ENCODE data around the gene SPIB.

The SPIB gene

DNA sequence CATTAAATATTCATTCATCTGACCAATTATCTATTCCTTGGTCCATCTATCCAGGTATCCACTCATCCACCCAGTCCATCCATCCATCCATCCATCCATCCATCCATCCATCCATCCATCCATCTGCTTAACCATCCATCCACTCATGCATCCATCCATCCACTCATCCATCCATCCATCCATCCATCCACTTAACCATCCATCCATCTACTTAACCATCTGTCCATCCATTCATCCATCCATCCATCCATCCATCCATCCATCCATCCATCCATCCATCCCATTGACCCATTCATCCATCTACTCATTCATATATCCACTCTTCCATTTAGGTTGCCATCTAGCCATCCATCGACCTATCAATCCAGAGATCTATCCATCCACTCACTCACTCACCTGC is 25.3 kb downstream of the SPIB start:
- H3K4me3 ChIP-seq (ENCODE audit: control insufficient read depth, low read depth, low read length) = no peak overlapping the region
- TF ChIP-seq, protein P1, sequence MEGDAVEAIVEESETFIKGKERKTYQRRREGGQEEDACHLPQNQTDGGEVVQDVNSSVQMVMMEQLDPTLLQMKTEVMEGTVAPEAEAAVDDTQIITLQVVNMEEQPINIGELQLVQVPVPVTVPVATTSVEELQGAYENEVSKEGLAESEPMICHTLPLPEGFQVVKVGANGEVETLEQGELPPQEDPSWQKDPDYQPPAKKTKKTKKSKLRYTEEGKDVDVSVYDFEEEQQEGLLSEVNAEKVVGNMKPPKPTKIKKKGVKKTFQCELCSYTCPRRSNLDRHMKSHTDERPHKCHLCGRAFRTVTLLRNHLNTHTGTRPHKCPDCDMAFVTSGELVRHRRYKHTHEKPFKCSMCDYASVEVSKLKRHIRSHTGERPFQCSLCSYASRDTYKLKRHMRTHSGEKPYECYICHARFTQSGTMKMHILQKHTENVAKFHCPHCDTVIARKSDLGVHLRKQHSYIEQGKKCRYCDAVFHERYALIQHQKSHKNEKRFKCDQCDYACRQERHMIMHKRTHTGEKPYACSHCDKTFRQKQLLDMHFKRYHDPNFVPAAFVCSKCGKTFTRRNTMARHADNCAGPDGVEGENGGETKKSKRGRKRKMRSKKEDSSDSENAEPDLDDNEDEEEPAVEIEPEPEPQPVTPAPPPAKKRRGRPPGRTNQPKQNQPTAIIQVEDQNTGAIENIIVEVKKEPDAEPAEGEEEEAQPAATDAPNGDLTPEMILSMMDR (IDR thresholded peaks at IDR 0.05; ENCODE audit: control insufficient read depth, insufficient read depth, low read depth, low read length, missing control alignments) = no peak
- DNase-seq (ENCODE audit: low read depth) = no peak

DNA sequence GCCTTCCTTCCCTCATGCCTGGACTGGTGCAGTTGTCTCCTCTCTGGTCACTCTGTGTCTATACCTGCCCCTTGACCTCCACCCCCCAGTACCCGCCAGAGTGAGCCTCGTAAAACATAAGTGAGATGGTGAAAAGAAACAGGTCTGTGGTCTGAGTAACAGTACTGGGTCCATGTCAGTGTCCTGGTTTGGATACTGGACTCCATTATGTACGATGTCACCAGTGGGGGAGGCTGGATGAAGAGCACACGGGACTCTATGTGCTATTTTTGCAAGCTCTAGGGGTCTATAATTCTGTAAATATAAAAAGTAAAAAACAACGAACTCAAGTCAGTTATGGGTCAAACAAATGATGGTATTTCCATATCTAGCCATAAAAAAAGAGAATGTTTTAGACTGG is 28.3 kb downstream of the SPIB start:
- H3K4me3 ChIP-seq (ENCODE audit: control insufficient read depth, low read depth, low read length) = no peak overlapping the region
- no peak for DNase-seq (ENCODE audit: low read depth)
- TF ChIP-seq, protein P1 (IDR thresholded peaks at IDR 0.05; ENCODE audit: control insufficient read depth, insufficient read depth, low read depth, low read length, missing control alignments) = no peak

DNA sequence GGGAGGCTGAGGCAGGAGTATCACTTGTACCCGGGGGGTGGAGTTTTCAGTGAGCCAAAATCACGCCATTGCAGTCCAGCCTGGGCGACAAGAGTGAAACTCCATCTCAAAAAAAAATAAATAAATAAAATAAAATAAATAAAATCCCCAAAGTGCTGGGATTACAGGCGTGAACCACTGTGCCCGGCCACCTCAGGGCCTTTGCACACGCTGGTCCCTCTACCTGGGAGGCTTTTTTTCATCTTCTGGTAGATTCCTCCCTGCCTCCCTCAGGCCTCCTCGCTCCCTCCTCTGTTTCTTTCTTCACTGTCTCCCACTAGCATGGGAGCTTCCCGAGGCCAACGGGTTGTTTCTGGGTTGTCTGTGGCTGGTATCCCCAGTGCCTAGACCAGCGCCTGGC is 29.0 kb downstream of the SPIB start:
- DNase-seq (ENCODE audit: low read depth) = no peak
- TF ChIP-seq, protein P1 (IDR thresholded peaks at IDR 0.05; ENCODE audit: control insufficient read depth, insufficient read depth, low read depth, low read length, missing control alignments) = no peak
- H3K4me3 ChIP-seq (ENCODE audit: control insufficient read depth, low read depth, low read length) = no peak overlapping the region

DNA sequence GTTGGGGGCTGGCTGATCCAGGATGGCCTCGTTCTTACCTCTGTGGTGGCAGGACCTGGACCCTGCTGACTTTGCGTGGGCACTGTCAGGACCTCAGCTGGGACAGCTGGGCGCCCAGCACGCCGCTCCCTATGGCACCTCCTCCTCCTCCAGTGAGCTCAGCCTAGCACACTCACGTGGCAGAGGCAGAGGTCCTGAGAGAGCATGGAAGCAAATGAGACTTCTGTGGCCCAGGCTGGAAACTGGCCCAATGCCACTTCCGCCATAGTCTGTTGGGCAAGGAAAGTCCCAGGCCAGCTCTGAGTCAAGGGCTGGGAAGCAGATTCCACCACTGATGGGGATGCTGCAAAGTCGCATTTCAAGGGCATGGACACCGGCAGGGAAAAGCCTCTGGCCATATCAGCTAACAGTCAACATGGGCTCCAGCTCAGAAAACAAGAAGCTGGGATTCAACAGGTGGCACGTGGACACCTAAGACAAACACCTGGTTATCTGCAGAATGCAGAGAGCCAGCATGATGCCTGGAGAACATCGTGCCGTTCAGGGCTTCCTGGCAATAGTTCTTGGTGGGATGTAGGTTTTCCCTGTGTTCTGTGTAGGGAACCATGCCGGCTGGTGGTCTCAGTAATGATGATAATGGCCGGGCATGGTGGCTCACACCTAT is 30.6 kb downstream of the SPIB start:
- TF ChIP-seq, protein P1 (IDR thresholded peaks at IDR 0.05; ENCODE audit: control insufficient read depth, insufficient read depth, low read depth, low read length, missing control alignments) = no peak
- no peak for DNase-seq (ENCODE audit: low read depth)
- no peak overlapping the region for H3K4me3 ChIP-seq (ENCODE audit: control insufficient read depth, low read depth, low read length)

DNA sequence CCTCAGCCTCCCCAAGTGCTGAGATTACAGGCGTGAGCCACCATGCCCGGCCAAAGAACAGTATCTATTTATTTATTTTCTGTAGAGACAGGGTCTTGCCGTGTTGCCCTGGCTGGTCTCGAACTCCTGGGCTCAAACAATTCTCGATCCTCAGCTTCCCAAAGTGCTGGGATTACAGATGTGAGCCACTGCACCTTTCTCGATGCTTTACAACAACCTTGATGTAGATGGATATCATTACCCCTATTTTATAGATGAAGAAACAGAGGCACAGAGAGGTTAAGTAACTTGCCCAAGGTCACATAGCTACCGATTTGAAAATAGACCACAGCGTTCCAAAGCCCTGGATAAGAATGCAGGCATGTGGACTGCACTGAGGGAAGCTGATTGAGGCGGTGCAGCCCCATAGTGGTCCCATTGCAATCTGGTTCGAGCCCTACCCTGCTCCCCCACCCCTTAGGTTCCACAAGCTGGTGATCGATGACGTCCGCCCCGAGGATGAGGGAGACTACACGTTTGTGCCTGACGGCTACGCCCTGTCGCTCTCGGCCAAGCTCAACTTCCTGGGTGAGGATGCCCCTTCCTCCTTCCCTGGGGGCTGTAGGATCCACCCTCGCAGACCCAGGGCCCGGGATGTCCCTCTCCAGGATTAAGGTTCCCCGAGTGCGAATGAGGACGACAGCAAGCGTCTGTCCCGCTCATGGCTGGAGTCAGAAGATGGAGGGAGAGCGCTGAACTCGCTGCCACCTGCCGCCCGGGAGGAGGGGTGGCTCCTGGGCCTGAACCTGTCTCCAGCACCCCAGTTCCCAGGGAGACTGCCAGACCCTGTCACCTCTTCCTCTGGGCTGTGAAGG is 31.9 kb downstream of the SPIB start:
- H3K4me3 ChIP-seq (ENCODE audit: control insufficient read depth, low read depth, low read length) = no peak overlapping the region
- no peak for DNase-seq (ENCODE audit: low read depth)
- TF ChIP-seq, protein P1 (IDR thresholded peaks at IDR 0.05; ENCODE audit: control insufficient read depth, insufficient read depth, low read depth, low read length, missing control alignments) = no peak

GRCh38 chr19:50451223-50451534 is 32.4 kb downstream of the SPIB start:
- TF ChIP-seq, protein P1 (IDR thresholded peaks at IDR 0.05; ENCODE audit: control insufficient read depth, insufficient read depth, low read depth, low read length, missing control alignments) = no peak
- DNase-seq (ENCODE audit: low read depth) = no peak
- H3K4me3 ChIP-seq (ENCODE audit: control insufficient read depth, low read depth, low read length) = no peak overlapping the region
